ENCODE data around the gene CHST8.

- no peak for TF ChIP-seq POLR2A (IDR thresholded peaks at IDR 0.05)
- TF ChIP-seq CTCF (IDR thresholded peaks at IDR 0.05) = no peak
These were observed 71.9 kb downstream of the CHST8 start for GRCh38 chr19:33693678-33694077.
